Stimulated activated naive CD8-positive, alpha-beta T cell treated with anti-CD3 and anti-CD28 coated beads, Interleukin-15, Interleukin-2, amounts not matched to agents 100 ng/mL and 50 ng/mL, for 24 hours (primary cell): Measurements from ENCODE around the gene CPOX.
A peak's percentile ranks its signal among the peaks of the same experiment; 100 is the strongest.

Experiments
- H3K27ac Mint-ChIP-seq: one replicate; pipeline ENCODE4 v1.8.0; 2021; ENCODE audit warnings: mild to moderate bottlenecking, mixed read lengths
- H3K27me3 Mint-ChIP-seq: one replicate; pipeline ENCODE4 v1.8.0; 2021; ENCODE audit warnings: mixed read lengths
- H3K36me3 Mint-ChIP-seq: one replicate; pipeline ENCODE4 v1.8.0; 2021; ENCODE audit warnings: low read depth, mixed read lengths
- H3K4me1 Mint-ChIP-seq: one replicate; pipeline ENCODE4 v1.8.0; 2021; ENCODE audit warnings: low read depth, mixed read lengths
- H3K4me3 Mint-ChIP-seq: one replicate; pipeline ENCODE4 v1.8.0; 2021; ENCODE audit warnings: mild to moderate bottlenecking, mixed read lengths
- H3K9me3 Mint-ChIP-seq: one replicate; pipeline ENCODE4 v1.8.0; 2021; ENCODE audit warnings: mixed read lengths

Gene CPOX

DNA sequence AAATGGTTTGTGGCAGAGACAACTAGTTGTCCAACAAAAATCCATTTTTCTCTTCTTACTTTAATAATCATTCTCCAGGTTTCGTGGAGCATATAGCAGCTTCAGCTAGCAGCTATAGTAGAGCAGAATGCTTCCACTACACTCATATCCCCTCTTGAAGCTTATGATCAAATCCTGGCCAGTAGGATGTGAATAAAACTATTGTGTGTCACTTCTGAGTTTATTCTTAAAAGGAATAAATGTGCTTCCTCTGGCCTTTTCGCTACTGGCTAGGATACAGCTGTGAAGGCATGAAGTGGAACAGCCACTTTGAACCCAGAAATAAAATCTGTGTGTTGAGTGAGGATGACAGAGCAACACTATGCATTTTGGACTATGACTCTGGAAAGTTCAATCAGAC is 7.8 kb upstream of the CPOX start:
- H3K36me3 Mint-ChIP-seq: no peaks in the 10 kb centered on the region
- H3K4me3 Mint-ChIP-seq: no peak overlapping the region
- no peaks in the 10 kb centered on the region for H3K4me1 Mint-ChIP-seq
- H3K27ac Mint-ChIP-seq: no peak overlapping the region
- H3K9me3 Mint-ChIP-seq: peaks cover 4% of the 10 kb centered on the region
- peaks cover 8% of the 10 kb centered on the region for H3K27me3 Mint-ChIP-seq

DNA sequence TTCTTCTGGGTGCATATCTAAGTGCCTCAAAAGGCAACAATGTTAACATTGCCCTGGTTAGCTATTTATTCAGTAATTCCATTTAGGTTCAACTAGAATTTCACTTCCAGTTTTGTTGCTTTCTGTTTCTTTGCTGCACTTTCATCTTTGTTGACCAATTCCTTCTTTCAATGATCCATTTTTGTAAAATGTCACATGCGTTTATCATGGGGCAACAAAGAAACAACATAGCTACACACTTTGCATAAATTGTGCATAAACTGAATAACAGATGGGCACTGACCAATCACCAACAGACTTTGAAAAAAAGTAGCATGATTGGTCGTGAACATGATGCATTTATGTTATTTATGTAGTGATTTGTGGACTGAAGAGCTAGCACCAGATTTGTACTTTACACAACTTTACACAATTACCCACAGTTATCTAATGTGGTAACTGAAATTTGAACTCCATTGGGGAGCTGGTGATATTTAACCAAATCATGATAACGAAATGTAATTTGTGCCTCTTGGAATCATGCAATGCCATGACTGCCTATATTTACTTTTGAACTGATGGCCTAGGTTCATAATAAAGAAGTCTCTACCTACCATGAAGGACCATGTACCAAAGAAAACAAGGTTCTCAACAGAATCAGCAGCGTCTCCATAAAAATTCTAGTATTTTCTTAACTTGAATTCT is 7.1 kb upstream of the CPOX start:
- no peak overlapping the region for H3K27ac Mint-ChIP-seq
- H3K4me1 Mint-ChIP-seq: no peaks in the 10 kb centered on the region
- H3K36me3 Mint-ChIP-seq: no peaks in the 10 kb centered on the region
- H3K4me3 Mint-ChIP-seq: no peak overlapping the region
- peaks cover 6% of the 10 kb centered on the region for H3K27me3 Mint-ChIP-seq
- H3K9me3 Mint-ChIP-seq: peaks cover 4% of the 10 kb centered on the region

DNA sequence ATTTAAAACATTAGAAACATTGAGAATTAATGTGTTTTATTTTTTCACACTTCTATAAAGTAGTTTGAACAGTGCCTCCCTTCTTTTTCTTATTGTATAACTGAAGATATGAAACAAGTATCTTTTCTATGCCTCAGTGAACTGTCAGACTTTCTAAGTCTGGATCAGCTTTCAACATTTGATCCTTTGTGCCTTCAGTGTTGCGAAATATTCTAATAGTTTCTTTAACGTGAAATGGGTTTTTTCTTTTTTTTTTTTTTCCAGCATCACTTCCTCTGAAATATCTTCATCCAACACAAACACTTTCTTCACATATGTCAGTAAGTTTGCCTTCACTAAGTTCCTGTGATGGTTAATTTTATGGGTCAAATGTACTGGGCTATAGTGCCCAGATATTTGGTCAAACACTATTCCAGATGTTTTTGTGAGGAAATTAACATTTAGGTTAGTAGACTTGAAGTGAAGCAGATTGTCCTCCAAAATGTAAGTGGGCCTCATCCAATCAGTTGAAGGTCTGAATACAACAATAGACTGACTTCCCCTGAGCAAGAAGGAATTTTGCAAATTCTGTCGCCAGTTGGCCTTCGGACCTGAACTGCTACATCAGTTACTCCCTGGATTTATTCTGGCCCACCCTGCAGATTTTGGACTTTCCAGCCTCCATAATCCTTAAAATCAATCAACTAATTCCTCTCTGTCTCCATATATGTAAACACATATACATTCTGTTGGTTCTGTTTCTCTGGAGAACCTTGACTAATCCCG is 6.4 kb upstream of the CPOX start:
- Mint-ChIP-seq H3K27me3 (peaks cover 6% of the 10 kb centered on the region), H3K36me3 (no peaks in the 10 kb centered on the region), H3K4me3 (no peak overlapping the region), H3K4me1 (no peaks in the 10 kb centered on the region), H3K27ac (no peak overlapping the region), H3K9me3 (peaks cover 4% of the 10 kb centered on the region)

DNA sequence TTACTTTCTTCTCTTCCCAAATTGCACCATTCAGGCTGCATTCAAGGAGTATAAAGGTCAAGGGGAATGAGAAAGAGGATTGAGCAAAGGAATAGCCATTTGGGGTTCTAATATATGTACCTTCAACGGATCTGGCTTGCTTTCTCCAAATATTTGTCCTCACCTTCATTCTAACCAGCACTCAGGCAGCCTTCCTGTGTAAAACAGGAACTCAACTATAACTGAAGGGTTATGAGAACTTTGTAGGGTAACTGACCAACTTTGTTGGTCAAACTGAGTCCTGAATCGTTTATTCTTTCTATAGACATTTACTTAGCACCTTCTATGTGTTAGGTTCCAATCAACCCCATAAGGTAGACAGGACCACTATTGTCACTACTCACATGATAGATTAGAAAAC is 5.1 kb upstream of the CPOX start:
- H3K36me3 Mint-ChIP-seq: no peaks in the 10 kb centered on the region
- no peak overlapping the region for H3K27ac Mint-ChIP-seq
- peaks cover 6% of the 10 kb centered on the region for H3K4me1 Mint-ChIP-seq
- no peaks in the 10 kb centered on the region for H3K9me3 Mint-ChIP-seq
- H3K27me3 Mint-ChIP-seq: no peaks in the 10 kb centered on the region
- H3K4me3 Mint-ChIP-seq: no peak overlapping the region

DNA sequence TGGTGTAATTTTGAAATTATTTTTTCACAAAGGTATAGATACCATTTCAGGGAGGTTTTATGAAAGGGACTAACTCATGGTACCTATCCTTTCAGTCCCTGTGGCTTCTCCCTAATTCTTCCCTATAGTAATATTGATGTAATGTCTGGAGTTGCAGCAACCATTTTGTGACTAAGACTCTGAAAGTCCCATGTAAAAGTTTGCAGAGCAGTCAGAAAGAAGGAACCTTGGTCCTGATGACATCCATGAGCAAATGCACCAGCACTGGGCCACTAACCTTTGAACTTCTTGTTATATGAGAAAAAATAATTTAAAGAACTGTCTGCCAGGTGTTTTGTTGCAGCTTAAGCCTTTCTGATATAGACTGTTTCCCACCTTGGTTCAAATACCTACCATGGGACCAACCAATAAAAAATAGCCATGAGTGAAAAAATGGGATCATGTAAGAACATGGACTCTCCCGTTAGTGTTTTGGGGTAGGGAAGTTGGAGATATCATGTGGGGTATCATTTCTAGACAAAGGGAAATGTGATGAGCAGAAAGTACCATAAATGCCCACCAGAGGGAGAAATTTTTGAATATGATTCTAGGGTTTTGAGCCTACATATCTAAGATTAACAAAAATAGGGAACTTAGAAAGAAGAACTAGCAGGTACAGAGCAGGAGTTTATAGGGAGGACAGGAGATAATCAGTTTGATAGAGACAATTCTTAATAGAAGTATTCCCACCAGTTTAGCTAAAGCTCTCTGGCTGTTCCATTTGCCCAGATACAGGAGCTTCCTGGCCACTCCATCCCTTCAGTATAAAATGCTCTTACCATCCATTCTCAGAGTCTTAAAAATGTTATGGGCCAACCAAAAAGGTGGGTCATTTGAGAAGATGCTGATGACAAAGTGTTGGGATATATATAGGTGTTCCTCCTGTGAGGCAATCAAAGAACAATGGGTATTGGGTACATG is 3.4 kb upstream of the CPOX start:
- Mint-ChIP-seq H3K9me3 (no peaks in the 10 kb centered on the region), H3K36me3 (peaks cover 5% of the 10 kb centered on the region), H3K27me3 (no peaks in the 10 kb centered on the region), H3K4me3 (no peak overlapping the region), H3K27ac (no peak overlapping the region), H3K4me1 (peaks cover 18% of the 10 kb centered on the region)

DNA sequence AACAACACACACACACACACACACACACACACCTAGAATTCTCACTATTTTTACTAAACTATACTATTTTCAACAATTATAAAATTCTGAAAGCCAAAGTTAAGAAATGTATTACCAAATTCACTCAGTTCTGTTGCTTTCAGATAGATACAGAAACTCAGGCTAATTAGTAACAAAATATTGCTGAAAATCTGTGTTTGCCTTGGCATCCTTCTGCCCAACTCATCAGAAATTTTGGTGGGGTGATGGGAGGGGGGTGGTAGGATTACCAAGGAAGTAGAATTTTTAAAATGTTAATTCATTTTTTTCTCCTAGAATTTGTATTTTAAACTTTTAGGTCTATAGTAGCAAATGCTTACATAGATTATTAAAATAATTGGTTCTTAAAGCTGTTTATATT is 2.7 kb upstream of the CPOX start:
- no peaks in the 10 kb centered on the region for H3K9me3 Mint-ChIP-seq
- H3K4me1 Mint-ChIP-seq: peaks cover 24% of the 10 kb centered on the region
- H3K27me3 Mint-ChIP-seq: no peaks in the 10 kb centered on the region

DNA sequence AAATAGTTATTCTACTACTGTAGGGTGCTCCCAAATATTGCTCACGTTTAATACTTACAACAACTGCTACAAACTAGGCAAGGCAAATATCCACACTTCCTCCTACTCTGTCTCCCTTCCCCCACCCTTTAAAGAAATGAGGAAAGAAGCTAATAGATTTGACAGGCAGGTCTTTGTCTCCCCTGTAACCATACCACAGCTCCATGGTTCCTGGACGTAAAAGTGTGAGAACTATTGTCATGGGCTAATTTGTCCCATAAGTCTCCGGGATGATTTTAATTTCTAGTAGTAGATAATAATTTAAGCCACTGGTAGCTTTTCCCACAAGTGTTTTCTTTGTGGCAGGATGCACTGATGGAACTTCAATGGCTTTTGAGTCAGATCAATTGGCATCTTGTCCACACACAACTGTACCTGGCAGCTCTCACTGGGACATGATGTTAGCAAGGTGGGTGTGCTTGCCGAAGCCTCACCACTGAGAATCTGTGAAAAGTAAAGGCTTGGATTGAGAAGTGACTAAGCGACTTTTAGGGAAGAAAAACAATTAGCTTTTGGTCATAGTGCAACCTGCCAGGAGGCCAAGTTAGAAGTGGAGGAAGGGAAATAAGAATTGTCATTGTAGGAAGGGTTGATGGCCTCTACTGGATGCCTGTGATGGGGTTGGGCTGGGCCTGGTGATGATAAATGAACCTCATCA is 1.4 kb upstream of the CPOX start:
- peaks cover 21% of the 10 kb centered on the region for H3K36me3 Mint-ChIP-seq
- H3K9me3 Mint-ChIP-seq: no peaks in the 10 kb centered on the region
- no peaks in the 10 kb centered on the region for H3K27me3 Mint-ChIP-seq
- peaks cover 31% of the 10 kb centered on the region for H3K4me1 Mint-ChIP-seq
- H3K27ac Mint-ChIP-seq: peak overlapping the region; percentile 22
- peak overlapping the region; percentile 46 for H3K4me3 Mint-ChIP-seq

More for the DNA sequence above, 2.7 kb upstream of the CPOX start:
- no peak overlapping the region for H3K27ac Mint-ChIP-seq
- H3K36me3 Mint-ChIP-seq: peaks cover 9% of the 10 kb centered on the region
- no peak overlapping the region for H3K4me3 Mint-ChIP-seq

DNA sequence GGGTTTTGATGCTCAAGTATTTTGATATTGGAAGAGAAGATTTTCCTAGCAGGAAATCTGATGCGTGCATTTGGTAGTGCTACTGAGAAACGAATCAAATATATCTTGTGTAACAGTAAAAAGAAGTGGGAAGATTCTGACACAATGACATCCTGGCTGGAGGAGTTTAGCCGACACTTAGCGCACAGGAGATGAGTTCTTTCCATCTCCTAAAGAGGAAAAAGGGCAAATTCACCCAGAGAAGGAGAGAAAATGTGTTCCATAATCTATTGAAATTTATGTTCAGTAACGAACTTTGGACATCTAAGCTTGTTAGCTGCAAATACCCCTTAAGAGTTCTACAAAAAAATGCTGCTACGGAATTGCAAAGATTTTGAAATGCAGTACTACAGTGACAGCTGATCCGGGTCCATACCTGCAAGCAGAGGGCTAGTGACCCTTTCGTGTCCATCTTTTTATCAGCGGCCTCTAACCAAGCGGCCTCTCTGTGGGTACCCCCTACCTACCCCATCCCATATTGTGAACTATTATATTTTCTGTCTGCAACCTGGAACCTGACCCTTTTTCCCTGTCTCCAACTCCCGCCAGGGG is 971 bp downstream of the CPOX start:
- no peaks in the 10 kb centered on the region for H3K27me3 Mint-ChIP-seq
- no peaks in the 10 kb centered on the region for H3K9me3 Mint-ChIP-seq
- peak overlapping the region; percentile 27 for H3K27ac Mint-ChIP-seq
- peaks cover 39% of the 10 kb centered on the region for H3K4me1 Mint-ChIP-seq
- peaks cover 42% of the 10 kb centered on the region for H3K36me3 Mint-ChIP-seq
- H3K4me3 Mint-ChIP-seq: peak overlapping the region; percentile 91

DNA sequence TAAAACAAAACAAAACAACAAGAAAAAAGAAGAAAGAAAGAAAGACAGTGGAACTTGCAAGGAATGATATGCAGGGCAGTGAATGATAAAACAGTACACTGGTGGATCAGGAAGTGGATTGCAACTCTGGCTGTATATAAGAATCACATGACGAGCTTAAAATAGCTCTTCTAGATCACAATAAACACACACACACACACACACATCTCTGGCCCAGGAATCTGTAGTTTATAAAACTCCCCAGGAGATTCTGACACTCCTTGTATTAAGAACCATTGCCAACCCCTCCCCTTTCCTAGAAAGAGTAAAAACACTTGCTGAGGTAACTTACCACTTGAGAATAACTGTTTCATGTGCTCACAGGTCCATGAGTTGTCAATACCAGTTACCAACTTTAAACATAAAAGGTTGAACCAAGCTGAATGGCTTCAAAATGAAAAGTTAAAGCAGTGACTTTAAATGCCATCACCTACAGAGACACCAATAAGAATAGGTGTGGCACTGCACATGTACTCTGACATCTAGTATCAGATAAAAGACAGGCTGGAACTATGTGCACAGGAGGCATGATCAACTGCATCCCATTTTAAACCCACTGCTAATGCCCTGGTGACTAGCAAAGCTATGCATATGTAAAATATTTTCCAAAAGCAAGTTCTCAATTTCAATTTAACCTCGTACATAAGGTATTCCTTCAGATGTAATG is 3.9 kb downstream of the CPOX start:
- Mint-ChIP-seq H3K9me3 (no peaks in the 10 kb centered on the region), H3K4me3 (no peak overlapping the region), H3K36me3 (peaks cover 67% of the 10 kb centered on the region), H3K27me3 (no peaks in the 10 kb centered on the region), H3K27ac (no peak overlapping the region), H3K4me1 (peaks cover 44% of the 10 kb centered on the region)

DNA sequence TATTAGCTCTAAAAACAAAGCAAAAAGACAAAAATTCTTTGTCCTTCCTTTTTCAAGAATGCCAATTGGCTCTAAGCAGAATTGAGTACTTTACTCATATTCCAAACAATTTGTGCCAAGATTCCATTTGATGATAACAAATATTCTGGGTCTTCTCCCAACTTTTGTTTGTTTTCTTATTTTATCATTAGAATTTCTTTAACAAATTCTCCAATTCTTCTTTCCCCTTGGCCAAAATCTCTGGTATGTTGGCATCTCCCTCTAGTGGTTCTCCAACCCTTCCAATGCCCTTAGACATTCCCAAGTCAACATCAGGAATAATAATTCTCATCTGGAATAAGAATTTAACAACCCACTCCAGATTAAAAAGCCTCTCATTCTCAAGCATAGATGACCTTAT is 5.3 kb downstream of the CPOX start:
- Mint-ChIP-seq H3K9me3 (no peaks in the 10 kb centered on the region), H3K27me3 (no peaks in the 10 kb centered on the region), H3K36me3 (peaks cover 75% of the 10 kb centered on the region), H3K4me3 (no peak overlapping the region), H3K4me1 (peaks cover 38% of the 10 kb centered on the region), H3K27ac (no peak overlapping the region)

DNA sequence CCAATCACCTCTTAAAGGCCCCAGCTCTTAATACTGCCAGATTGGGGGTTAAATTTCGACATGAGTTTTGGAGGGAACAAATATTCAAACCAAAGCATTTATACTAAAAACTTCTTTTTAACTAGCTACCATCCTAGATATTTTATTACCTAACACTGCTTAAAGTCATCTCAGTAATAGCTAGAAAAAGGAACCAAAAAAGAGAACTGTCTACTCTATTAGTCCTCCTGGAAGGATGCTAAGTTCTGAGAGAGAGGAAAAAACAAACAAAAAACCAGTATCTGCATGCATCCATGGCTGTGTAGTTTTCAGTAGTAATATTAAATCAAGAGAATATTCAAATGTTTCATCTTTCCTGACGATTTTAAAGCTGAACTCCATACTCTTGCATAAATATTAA is 5.8 kb downstream of the CPOX start:
- Mint-ChIP-seq H3K36me3 (peaks cover 79% of the 10 kb centered on the region), H3K4me1 (peaks cover 35% of the 10 kb centered on the region), H3K4me3 (no peak overlapping the region), H3K27me3 (no peaks in the 10 kb centered on the region), H3K27ac (no peak overlapping the region), H3K9me3 (no peaks in the 10 kb centered on the region)

DNA sequence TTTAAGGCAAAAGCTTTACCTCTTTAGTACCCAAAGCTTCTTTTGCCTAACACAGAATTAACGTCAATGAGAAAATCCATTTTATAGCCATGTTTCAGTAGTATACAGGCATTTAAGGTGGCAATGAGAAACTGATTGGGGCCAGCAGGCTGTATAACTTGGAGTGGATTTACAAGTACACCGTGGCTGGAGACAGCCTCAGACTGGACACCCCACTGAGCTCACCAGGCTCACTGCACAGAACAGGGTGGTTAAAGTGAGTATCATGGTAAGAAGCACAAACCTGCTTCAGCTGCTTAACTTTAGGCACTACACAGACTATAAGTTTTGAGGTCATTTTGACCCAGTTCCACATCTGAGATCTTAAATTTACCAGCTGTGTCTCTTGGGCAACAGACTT is 8.9 kb downstream of the CPOX start:
- H3K4me1 Mint-ChIP-seq: peaks cover 14% of the 10 kb centered on the region
- no peak overlapping the region for H3K27ac Mint-ChIP-seq
- no peaks in the 10 kb centered on the region for H3K9me3 Mint-ChIP-seq

DNA sequence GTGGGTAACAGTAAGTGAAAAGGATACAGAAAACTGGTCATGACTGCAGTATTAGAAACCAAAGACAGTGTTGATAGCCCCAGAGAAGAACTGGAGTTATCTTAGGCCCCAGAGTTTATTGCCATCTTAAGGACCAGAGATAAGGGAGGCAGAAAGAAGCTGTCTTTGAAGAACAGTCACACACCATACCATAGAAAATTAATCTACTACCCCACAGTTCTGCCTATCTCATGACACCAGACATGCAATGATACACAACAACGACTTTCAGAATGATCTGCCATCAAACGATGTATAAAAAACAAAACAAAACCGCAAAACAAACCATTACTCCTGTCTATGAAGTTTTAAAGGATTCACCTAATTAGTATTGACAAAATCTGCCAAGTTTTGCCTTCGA is 9.6 kb downstream of the CPOX start:
- no peaks in the 10 kb centered on the region for H3K9me3 Mint-ChIP-seq
- H3K4me1 Mint-ChIP-seq: peaks cover 10% of the 10 kb centered on the region
- no peak overlapping the region for H3K4me3 Mint-ChIP-seq
- no peak overlapping the region for H3K27ac Mint-ChIP-seq
- H3K27me3 Mint-ChIP-seq: no peaks in the 10 kb centered on the region
- peaks cover 76% of the 10 kb centered on the region for H3K36me3 Mint-ChIP-seq

More for the DNA sequence above, 8.9 kb downstream of the CPOX start:
- no peak overlapping the region for H3K4me3 Mint-ChIP-seq
- H3K27me3 Mint-ChIP-seq: no peaks in the 10 kb centered on the region
- H3K36me3 Mint-ChIP-seq: peaks cover 79% of the 10 kb centered on the region

DNA sequence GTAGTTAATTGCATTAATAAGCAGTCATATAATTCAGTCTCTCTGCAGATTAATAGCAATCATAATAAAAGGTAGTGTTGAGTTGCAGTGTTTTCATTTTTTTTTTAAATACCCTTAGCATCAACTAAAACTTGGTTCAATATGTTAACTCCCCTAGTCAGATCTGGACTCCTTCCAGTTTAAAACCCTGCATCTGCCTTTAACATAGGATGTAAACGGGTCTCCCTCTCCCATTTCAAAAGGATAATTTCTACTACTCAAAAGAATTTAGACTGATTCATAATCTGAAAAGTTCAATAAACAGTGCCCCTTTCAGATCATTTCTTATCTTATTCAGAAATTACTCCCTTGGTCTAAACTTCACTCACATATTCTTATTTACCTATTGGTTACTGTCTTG is 11.4 kb downstream of the CPOX start:
- no peaks in the 10 kb centered on the region for H3K27me3 Mint-ChIP-seq
- H3K27ac Mint-ChIP-seq: peak overlapping the region; percentile 12
- H3K9me3 Mint-ChIP-seq: no peaks in the 10 kb centered on the region
- no peak overlapping the region for H3K4me3 Mint-ChIP-seq
- peaks cover 18% of the 10 kb centered on the region for H3K4me1 Mint-ChIP-seq
- H3K36me3 Mint-ChIP-seq: peaks cover 74% of the 10 kb centered on the region
